ENCODE measurements around the gene EXOC6B. TPM values are rescaled to one million over a fixed set of nuclear protein-coding genes. Genes with fewer than 3 reads are reported as not detected.

EXOC6B gene
- total RNA-seq, 1 donor, result 40.2 TPM

DNA sequence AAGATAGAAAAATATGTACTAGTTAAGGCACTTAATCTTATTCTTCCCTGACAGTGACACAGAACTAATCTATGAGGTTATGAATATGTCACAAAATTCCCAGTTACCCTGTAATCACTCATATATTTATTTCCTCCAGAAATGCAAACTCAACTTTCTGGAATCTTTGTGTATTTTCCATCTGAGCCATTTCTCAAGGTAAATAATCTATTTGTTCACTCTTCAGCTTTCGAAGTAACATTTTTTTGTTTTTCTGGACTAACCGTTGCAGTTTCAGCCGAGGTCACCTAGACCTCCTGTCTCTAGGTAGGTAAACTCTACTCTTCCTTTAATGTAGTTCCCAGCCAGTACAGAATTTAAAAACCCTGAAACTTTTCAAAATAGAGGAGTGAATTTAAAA is 250.9 kb downstream of the EXOC6B start:
- no peak for TF ChIP-seq CTCF (IDR thresholded peaks at IDR 0.05; ENCODE audit: insufficient read depth, low read depth, low read length)
- no peak for DNase-seq (ENCODE audit: low read depth)
- no peak overlapping the region for H3K4me3 ChIP-seq (ENCODE audit: low read depth, low read length)

DNA sequence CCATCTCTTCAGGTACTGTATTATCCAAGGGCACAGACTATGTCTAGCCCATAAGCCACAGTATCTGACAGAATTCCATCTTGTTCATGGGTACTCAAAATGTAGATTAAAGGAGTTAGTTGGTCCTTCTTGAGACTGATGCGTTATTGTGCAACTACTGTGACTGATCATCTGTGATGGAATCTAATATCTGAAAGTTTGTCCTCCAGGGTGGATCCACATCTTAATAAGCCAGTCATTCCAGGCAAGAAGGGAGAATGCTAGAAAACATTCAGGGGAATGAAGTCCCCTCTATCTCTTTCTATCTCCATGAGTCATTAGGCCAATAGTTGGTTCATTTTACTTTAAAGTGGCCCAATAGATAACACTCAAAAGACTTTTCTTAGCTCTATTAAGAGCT is 252.6 kb downstream of the EXOC6B start:
- no peak overlapping the region for H3K4me3 ChIP-seq (ENCODE audit: low read depth, low read length)
- TF ChIP-seq CTCF (IDR thresholded peaks at IDR 0.05; ENCODE audit: insufficient read depth, low read depth, low read length), result no peak
- no peak for DNase-seq (ENCODE audit: low read depth)

- peak; percentile 25 for DNase-seq (ENCODE audit: low read depth)
- no peak overlapping the region for H3K4me3 ChIP-seq (ENCODE audit: low read depth, low read length)
- no peak for TF ChIP-seq CTCF (IDR thresholded peaks at IDR 0.05; ENCODE audit: insufficient read depth, low read depth, low read length)
These were observed 253.3 kb downstream of the EXOC6B start for GRCh38 chr2:72572501-72572900.

DNA sequence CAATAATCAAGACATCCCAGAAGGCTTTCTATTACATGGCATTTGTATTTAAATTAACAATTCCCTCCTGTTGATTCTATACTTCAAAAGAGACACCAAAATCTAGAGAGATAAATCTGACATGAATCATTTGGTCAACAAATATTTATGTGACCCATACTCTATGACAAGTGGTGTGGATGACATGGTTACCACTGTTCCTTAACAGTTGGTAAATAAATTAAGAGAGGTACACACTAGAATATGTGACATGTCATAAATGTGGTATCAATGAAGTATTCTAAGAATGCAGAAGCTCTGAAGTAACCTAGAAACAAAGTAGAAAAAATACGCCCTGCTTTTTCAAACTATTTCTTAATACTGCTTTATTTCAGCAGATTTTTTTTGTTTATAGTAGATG is 255.4 kb downstream of the EXOC6B start:
- peak; percentile 13 for DNase-seq (ENCODE audit: low read depth)
- TF ChIP-seq CTCF (IDR thresholded peaks at IDR 0.05; ENCODE audit: insufficient read depth, low read depth, low read length), result no peak
- H3K4me3 ChIP-seq (ENCODE audit: low read depth, low read length), result no peak overlapping the region

DNA sequence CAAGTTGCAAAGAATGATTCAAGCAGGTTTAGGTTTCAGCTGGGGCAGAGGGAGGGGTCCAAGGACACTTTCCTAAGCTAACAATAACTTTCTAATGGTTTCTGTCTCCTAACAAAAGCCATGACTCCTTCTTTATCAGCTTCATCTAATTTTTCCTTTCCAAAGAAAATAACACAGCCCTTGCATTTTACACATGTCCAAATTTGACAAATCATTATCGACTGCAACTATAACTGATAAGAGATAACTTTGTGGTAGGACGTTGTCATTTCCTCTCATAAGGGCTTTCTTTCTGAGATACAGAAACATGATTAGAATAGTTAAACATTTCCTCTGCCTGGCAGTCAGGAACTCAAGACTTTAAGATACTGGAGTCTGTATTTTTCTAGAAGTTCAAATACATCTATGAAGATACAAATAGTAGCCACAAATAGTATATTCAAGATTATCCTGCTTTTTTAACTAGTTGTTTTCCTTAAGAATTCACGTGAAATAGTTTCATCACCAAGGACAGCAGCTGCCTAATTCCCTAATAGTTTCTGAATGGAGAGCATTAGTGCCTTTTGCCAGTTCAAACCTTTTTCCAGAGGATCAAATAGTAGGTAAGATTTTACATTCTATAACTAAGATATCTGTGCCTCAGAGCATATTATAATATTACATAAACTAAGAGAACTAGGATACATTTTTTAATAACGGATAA is 263.2 kb downstream of the EXOC6B start:
- no peak for TF ChIP-seq CTCF (IDR thresholded peaks at IDR 0.05; ENCODE audit: insufficient read depth, low read depth, low read length)
- DNase-seq (ENCODE audit: low read depth), result no peak
- no peak overlapping the region for H3K4me3 ChIP-seq (ENCODE audit: low read depth, low read length)

- DNase-seq (ENCODE audit: low read depth), result peak; percentile 34
- H3K4me3 ChIP-seq (ENCODE audit: low read depth, low read length), result no peak overlapping the region
- TF ChIP-seq CTCF (IDR thresholded peaks at IDR 0.05; ENCODE audit: insufficient read depth, low read depth, low read length), result no peak
These were observed 264.1 kb downstream of the EXOC6B start for GRCh38 chr2:72561621-72562318.
